H1 (cell line): Measurements from ENCODE around the gene FBXW8. TPM values are rescaled to one million over a fixed set of nuclear protein-coding genes. Genes with fewer than 3 reads are reported as not detected.

ENCODE experiments used
- CTCF ChIA-PET: fragments of 300-600 bp; sonication (Branson Sonifier 250); formaldehyde crosslinking; loops from one replicate; lab custom pipeline; 2021; ENCODE audit not compliant: partially characterized antibody; lab: Charles Lee
- POLR2A ChIA-PET: fragments of 300-600 bp; sonication (Branson Sonifier 250); formaldehyde crosslinking; loops from one replicate; lab custom pipeline; 2021; ENCODE audit warnings: inconsistent platforms; ENCODE audit not compliant: partially characterized antibody; lab: Charles Lee
- DNase-seq, 2 experiments: peaks; one replicate each; pipeline versions ENCODE4 v3.0.0 to v3.0.0-alpha.2; 2010 to 2022; ENCODE audit warnings: low spot score in 2 of 2, low read depth in 1 of 2, mixed read lengths in 1 of 2
- FAIRE-seq: peaks from 2 replicates; lab custom pipeline; 2011; peaks lifted over from hg19 to GRCh38; lab: Jason Lieb, UNC
- H2AFZ ChIP-seq: 2 replicates; pipeline ENCODE4 v1.8.1; 2012; ENCODE audit warnings: low read length, inconsistent platforms
- H2AK5ac ChIP-seq: 2 replicates; pipeline ENCODE4 v1.6.1; 2013; ENCODE audit warnings: low read depth, low read length
- H2BK120ac ChIP-seq: replicated peaks from 2 replicates; pipeline ENCODE3; 2013; ENCODE audit warnings: low read depth, low read length, inconsistent platforms
- H2BK12ac ChIP-seq: 2 replicates; pipeline ENCODE4 v1.6.1; 2013; ENCODE audit warnings: low read depth, low read length
- H2BK15ac ChIP-seq: 2 replicates; pipeline ENCODE4 v1.6.1; 2013; ENCODE audit warnings: low read length
- H2BK20ac ChIP-seq: 2 replicates; pipeline ENCODE4 v1.6.1; 2013; ENCODE audit warnings: low read length
- H2BK5ac ChIP-seq: 2 replicates; pipeline ENCODE4 v1.6.1; 2013; ENCODE audit warnings: low read depth, low read length
- H3K14ac ChIP-seq: 2 replicates; pipeline ENCODE4 v1.6.1; 2013; ENCODE audit warnings: inconsistent platforms; ENCODE audit not compliant: insufficient read length
- H3K18ac ChIP-seq: 2 replicates; pipeline ENCODE4 v1.6.1; 2013; ENCODE audit warnings: low read length; ENCODE audit errors: extremely low read depth
- H3K23ac ChIP-seq: 2 replicates; pipeline ENCODE4 v1.6.1; 2013; ENCODE audit warnings: inconsistent platforms; ENCODE audit not compliant: insufficient read length
- H3K23me2 ChIP-seq: 2 replicates; pipeline ENCODE4 v1.6.1; 2013; ENCODE audit warnings: low read depth, low read length
- H3K27ac ChIP-seq: 2 replicates; pipeline ENCODE4 v1.6.1; 2011; ENCODE audit warnings: low read depth, low read length, inconsistent platforms
- H3K27me3 ChIP-seq, 4 experiments: replicated peaks in 1 of 4; 1 replicate in 1 of 4; 2 replicates in 3 of 4; pipeline versions ENCODE4 v1.6.1 to v1.8.1; 2011 to 2013; ENCODE audit warnings: low read length in 3 of 4, mild to moderate bottlenecking in 3 of 4, inconsistent platforms in 2 of 4, mixed read lengths in 2 of 4, moderate library complexity in 1 of 4; ENCODE audit not compliant: control insufficient read depth in 3 of 4, insufficient read depth in 3 of 4; ENCODE audit errors: extremely low read depth in 1 of 4
- H3K36me3 ChIP-seq, 4 experiments: 2 replicates each; pipeline versions ENCODE4 v1.6.1 to v1.8.1; 2011 to 2013; ENCODE audit warnings: mild to moderate bottlenecking in 4 of 4, low read length in 3 of 4, moderate library complexity in 2 of 4, control low read depth in 1 of 4, inconsistent platforms in 1 of 4; ENCODE audit not compliant: insufficient read depth in 4 of 4, control insufficient read depth in 2 of 4
- H3K4ac ChIP-seq: replicated peaks from 2 replicates; pipeline ENCODE3; 2013; ENCODE audit warnings: low read length, low read depth, mixed read lengths, inconsistent platforms; ENCODE audit not compliant: insufficient read length
- H3K4me1 ChIP-seq, 4 experiments: replicated peaks in 1 of 4; 1 replicate in 1 of 4; 2 replicates in 3 of 4; pipeline versions ENCODE4 v1.6.1 to v1.8.1; 2011 to 2013; ENCODE audit warnings: low read length in 3 of 4, inconsistent platforms in 2 of 4, mixed read lengths in 1 of 4; ENCODE audit not compliant: insufficient read depth in 4 of 4, control insufficient read depth in 3 of 4
- H3K4me2 ChIP-seq, 2 experiments: 2 replicates each; pipeline versions ENCODE4 v1.6.1 to v1.8.1; 2011 to 2013; ENCODE audit warnings: low read depth in 2 of 2, low read length in 2 of 2, control low read depth in 1 of 2, inconsistent platforms in 1 of 2, mild to moderate bottlenecking in 1 of 2; ENCODE audit not compliant: insufficient read depth in 1 of 2
- H3K4me3 ChIP-seq, 4 experiments: fragments of 200-600, 300-600 bp in 1 of 4; sonication (generic), shearing (Covaris generic), sonication (Bioruptor Twin) in 1 of 4; 2 replicates each; pipeline versions ENCODE4 v1.5.1 to v1.8.1; 2011 to 2016; ENCODE audit warnings: low read length in 4 of 4, low read depth in 3 of 4, control low read depth in 2 of 4, inconsistent platforms in 2 of 4, mild to moderate bottlenecking in 2 of 4, mixed read lengths in 1 of 4, moderate library complexity in 1 of 4; ENCODE audit not compliant: insufficient read depth in 2 of 4; ENCODE audit errors: extremely low read depth in 1 of 4
- H3K56ac ChIP-seq: replicated peaks from 2 replicates; pipeline ENCODE3; 2013; ENCODE audit warnings: low read depth, mild to moderate bottlenecking, mixed read lengths, low read length, inconsistent platforms; ENCODE audit not compliant: insufficient read length
- H3K79me1 ChIP-seq: 2 replicates; pipeline ENCODE4 v1.6.1; 2013; ENCODE audit warnings: low read depth, low read length, control low read depth
- H3K79me2 ChIP-seq, 2 experiments: 2 replicates each; pipeline versions ENCODE4 v1.6.1 to v1.8.1; 2012 to 2013; ENCODE audit warnings: low read length in 2 of 2, mild to moderate bottlenecking in 2 of 2, inconsistent platforms in 1 of 2; ENCODE audit not compliant: insufficient read depth in 2 of 2, control insufficient read depth in 1 of 2
- H3K9ac ChIP-seq, 4 experiments: replicated peaks in 1 of 4; 1 replicate in 1 of 4; 2 replicates in 3 of 4; pipeline versions ENCODE4 v1.6.1 to v1.8.1; 2011 to 2013; ENCODE audit warnings: low read depth in 3 of 4, low read length in 3 of 4, control low read depth in 2 of 4, mild to moderate bottlenecking in 2 of 4, moderate library complexity in 2 of 4, inconsistent platforms in 1 of 4; ENCODE audit errors: extremely low read depth in 1 of 4
- H3K9me3 ChIP-seq, 2 experiments: 2 replicates each; pipeline versions ENCODE4 v1.6.1 to v1.8.1; 2012 to 2013; ENCODE audit warnings: mild to moderate bottlenecking in 2 of 2, moderate library complexity in 2 of 2, control low read depth in 1 of 2, inconsistent platforms in 1 of 2, low read depth in 1 of 2, low read length in 1 of 2, mixed read lengths in 1 of 2; ENCODE audit not compliant: insufficient read depth in 2 of 2
- H4K20me1 ChIP-seq, 2 experiments: replicated peaks in 1 of 2; 2 replicates each; pipeline versions ENCODE3 to v1.8.1; 2011 to 2013; ENCODE audit warnings: inconsistent platforms in 2 of 2, low read length in 2 of 2, mild to moderate bottlenecking in 1 of 2; ENCODE audit not compliant: insufficient read depth in 2 of 2, control insufficient read depth in 1 of 2
- H4K5ac ChIP-seq: 2 replicates; pipeline ENCODE4 v1.6.1; 2013; ENCODE audit warnings: low read length, low read depth, mixed read lengths, inconsistent platforms; ENCODE audit not compliant: insufficient read length
- H4K8ac ChIP-seq: 2 replicates; pipeline ENCODE4 v1.8.0; 2013; ENCODE audit warnings: mild to moderate bottlenecking, moderate library complexity, low read length, inconsistent platforms; ENCODE audit not compliant: insufficient read depth; ENCODE audit errors: extremely low read depth
- H4K91ac ChIP-seq: replicated peaks from 2 replicates; pipeline ENCODE3; 2013; ENCODE audit warnings: low read length, mixed read lengths, inconsistent platforms; ENCODE audit not compliant: insufficient read length
- ATF3 ChIP-seq: IDR thresholded peaks from 2 replicates; pipeline ENCODE4 v1.6.1; 2011; ENCODE audit warnings: low read depth, mild to moderate bottlenecking, low read length; ENCODE audit not compliant: insufficient read depth
- CHD1 ChIP-seq: IDR thresholded peaks from 2 replicates; pipeline ENCODE4 v1.6.1; 2012; ENCODE audit warnings: low read depth, low read length, improper control_type of control experiment
- GABPA ChIP-seq: IDR thresholded peaks from 2 replicates; pipeline ENCODE4 v1.6.1; 2011; ENCODE audit warnings: mild to moderate bottlenecking, low read length, moderate library complexity, borderline replicate concordance; ENCODE audit not compliant: insufficient read depth
- HDAC6 ChIP-seq: IDR thresholded peaks from one replicate; pipeline ENCODE4 v1.7.1; 2012; ENCODE audit warnings: low read depth, mild to moderate bottlenecking, inconsistent platforms, low read length, moderate library complexity
- KDM1A ChIP-seq: fragments of 200-600, 300-600 bp; sonication (generic); IDR thresholded peaks from 2 replicates; pipeline ENCODE4 v1.7.1; 2016; ENCODE audit warnings: mild to moderate bottlenecking, low read length, borderline replicate concordance
- PHF8 ChIP-seq: fragments of 200-600 bp; sonication (generic); conservative IDR thresholded peaks from 2 replicates; pipeline ENCODE4 v1.7.1; 2012; ENCODE audit warnings: low read depth, mild to moderate bottlenecking, inconsistent platforms, low read length, moderate library complexity
- POU5F1 ChIP-seq: IDR thresholded peaks from 2 replicates; pipeline ENCODE4 v1.6.1; 2011; ENCODE audit warnings: low read depth, mild to moderate bottlenecking, low read length, moderate library complexity
- SAP30 ChIP-seq: fragments of 300-600 bp; sonication (generic); IDR thresholded peaks from 2 replicates; pipeline ENCODE4 v1.7.1; 2012; ENCODE audit warnings: low read length, moderate library complexity, mild to moderate bottlenecking, inconsistent platforms; ENCODE audit not compliant: insufficient read depth, insufficient replicate concordance
- TAF1 ChIP-seq: IDR thresholded peaks from 2 replicates; pipeline ENCODE4 v1.6.1; 2011; ENCODE audit warnings: mild to moderate bottlenecking, low read depth, low read length
- TAF7 ChIP-seq: optimal IDR thresholded peaks from 2 replicates; pipeline ENCODE3; 2011; ENCODE audit warnings: low read depth, mild to moderate bottlenecking, inconsistent platforms, low read length, moderate library complexity, borderline replicate concordance
- WGBS, 2 experiments: shearing (Covaris generic) in 1 of 2; methylation state at CpG; one replicate each; pipeline versions ENCODE4 v1.1.6 to v1.1.7; 2013 to 2015; ENCODE audit warnings: low lambda C conversion rate in 2 of 2, mixed read lengths in 2 of 2, inconsistent platforms in 1 of 2, low coverage in 1 of 2, missing lambda C conversion rate in 1 of 2; ENCODE audit not compliant: insufficient replicate concordance in 2 of 2, insufficient coverage in 1 of 2, insufficient read length in 1 of 2; ENCODE audit errors: extremely low coverage in 1 of 2, missing lambda C conversion rate in 1 of 2; 5-methylcytosine and 5-hydroxymethylcytosine counted together
- polyA plus RNA-seq, 7 experiments: library from polyadenylated mRNA; depleted of rRNA in 3 of 7; stranded (reverse) in 5 of 7; unstranded in 2 of 7; fragments of >200 nt in 5 of 7; fragments of 200-250 nt in 2 of 7; gene quantifications; 1 replicate in 5 of 7; 2 replicates in 1 of 7; 4 replicates in 1 of 7; pipeline versions ENCODE4 v1.2.1 to v1.2.3, GENCODE V29; 2011 to 2013; ENCODE audit warnings: missing spikeins in 2 of 7, mixed read lengths in 2 of 7
- total RNA-seq: library from RNA; stranded (reverse); fragmentation: NEBNext Ultra II Directional; extraction: Animal tissue kit (Norgen Biotek cat#: 25700); gene quantifications from 2 replicates; pipeline ENCODE4 v1.2.1, GENCODE V29; 2021

The FBXW8 gene
- total and polyA plus RNA-seq, 2 of the 8 experiments (the other 6 are each of a cell fraction or from before 2014, with no cell fraction given) = 15.8 to 16.0 TPM

- peaks cover 26% of the 10 kb centered on the region; the same call in 1 of the 2 replicates for H3K23me2 ChIP-seq
- H4K8ac ChIP-seq = peak within 1 kb of the TSS; percentile 26
- no peak within 1 kb of the TSS for H3K23ac ChIP-seq
- peaks cover 43 to 64% (median 57%) of the 10 kb centered on the region in 4 experiments for H3K27me3 ChIP-seq
- POLR2A ChIA-PET = interaction anchor here (0.6 to 3.7 kb wide), 7 partner anchors 10 to 986 kb away, joined by 3 to 17 read pairs (median 4); partner anchors contain the start of gene FBXW8
- FAIRE-seq = no peak
- no peak within 1 kb of the TSS for H3K4ac ChIP-seq
- H3K14ac ChIP-seq = no peak within 1 kb of the TSS
- H2BK12ac ChIP-seq = peak within 1 kb of the TSS; percentile 10; the same call in 1 of the 2 replicates
- peak within 1 kb of the TSS; percentile 41; the same call in 1 of the 2 replicates for H2AK5ac ChIP-seq
- H3K4me3 ChIP-seq = peak within 1 kb of the TSS; percentile 56 to 89 (median 69)
- H3K9me3 ChIP-seq = no peaks in the 10 kb centered on the region
- H2BK5ac ChIP-seq = no peak within 1 kb of the TSS
- H2AFZ ChIP-seq = 0 out of 2 replicates have a peak within 1 kb of the TSS, but pooled peaks have one; percentile 94
- H3K56ac ChIP-seq = no peak within 1 kb of the TSS
- no peak within 1 kb of the TSS for H4K91ac ChIP-seq
- H3K18ac ChIP-seq = peak within 1 kb of the TSS; percentile 71
- H3K9ac ChIP-seq = peak within 1 kb of the TSS; percentile 42 to 62 (median 50); a peak in 6 of 7 replicates
- no peak within 1 kb of the TSS for H2BK20ac ChIP-seq
- H3K4me1 ChIP-seq = peaks cover 6 to 21% (median 10%) of the 10 kb centered on the region in 4 experiments
- peak in 1 of 2 experiments; percentile 70 for DNase-seq
- H2BK15ac ChIP-seq = 0 out of 2 replicates have a peak within 1 kb of the TSS, but pooled peaks have one; percentile 2
- no peak within 1 kb of the TSS for H4K5ac ChIP-seq
- H3K36me3 ChIP-seq = peaks cover 0 to 4% (median 0%) of the 10 kb centered on the region in 4 experiments; a peak in 1 of 8 replicates
- CTCF ChIA-PET = interaction anchor here (1.2 to 2.1 kb wide), 7 partner anchors 12 to 122 kb away, joined by 3 to 15 read pairs (median 5); no protein-coding TSS in a partner anchor
- peaks cover 4 to 5% of the 10 kb centered on the region in 2 experiments for H4K20me1 ChIP-seq
- H3K79me2 ChIP-seq = no peaks in the 10 kb centered on the region
- peak within 1 kb of the TSS; percentile 97 to 98 for H3K4me2 ChIP-seq
- H2BK120ac ChIP-seq = no peak within 1 kb of the TSS
- 0% methylated on average over 14 of the region's 49 CpGs; no CpG with 5 or more reads in 1 of the 2 experiments for WGBS, 2 experiments
- H3K79me1 ChIP-seq = no peaks in the 10 kb centered on the region
- no peak within 1 kb of the TSS for H3K27ac ChIP-seq
- 0 out of 2 replicates have a peak, but pooled peaks have one; percentile 8 for TF ChIP-seq POU5F1
- no peak for TF ChIP-seq GABPA
- no peak for TF ChIP-seq KDM1A
- no peak for TF ChIP-seq TAF7
- TF ChIP-seq PHF8 = 0 out of 2 replicates have a peak, but pooled peaks have one; percentile 37
- no peak for TF ChIP-seq SAP30
- no peak for TF ChIP-seq CHD1
- 0 out of 2 replicates have a peak, but pooled peaks have one; percentile 14 for TF ChIP-seq ATF3
- TF ChIP-seq HDAC6 = no peak
- TF ChIP-seq TAF1 = peak; percentile 52
Measured at GRCh38 chr12:116881325-116881876, 29.3 kb upstream of the FBXW8 start, which contains the start of gene HRK. Gene HRK (minus strand): TSS chr12:116881441. CDS start chr12:116881307, 134 bp downstream.
